Right kidney (tissue), 1 donor: ENCODE data around the gene SND1.
A peak's percentile ranks its signal among the peaks of the same experiment; 100 is the strongest.

Experiments
- DNase-seq: peaks from one replicate; pipeline ENCODE4 v3.0.0-alpha.2; 2016

The SND1 gene

DNA sequence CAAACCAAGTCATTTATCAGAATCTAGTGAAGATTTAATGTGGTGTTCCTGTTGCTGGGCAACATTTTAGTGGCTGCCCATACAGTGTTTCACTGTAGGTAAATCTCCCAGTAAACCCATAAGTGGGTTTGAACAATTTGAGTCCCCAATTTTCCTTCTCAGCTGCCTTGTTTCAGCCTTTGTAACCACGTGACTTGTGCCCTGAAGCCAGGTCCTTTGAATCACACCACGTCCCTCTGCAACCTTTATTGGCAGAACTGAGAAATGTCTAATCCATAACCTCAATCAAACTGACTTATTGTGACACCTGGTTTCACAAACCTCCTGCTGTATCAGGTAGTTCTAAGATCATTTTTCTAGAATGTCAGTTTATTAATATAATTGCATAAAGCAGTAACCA is 30.1 kb downstream of the SND1 start:
- no peak for DNase-seq

DNA sequence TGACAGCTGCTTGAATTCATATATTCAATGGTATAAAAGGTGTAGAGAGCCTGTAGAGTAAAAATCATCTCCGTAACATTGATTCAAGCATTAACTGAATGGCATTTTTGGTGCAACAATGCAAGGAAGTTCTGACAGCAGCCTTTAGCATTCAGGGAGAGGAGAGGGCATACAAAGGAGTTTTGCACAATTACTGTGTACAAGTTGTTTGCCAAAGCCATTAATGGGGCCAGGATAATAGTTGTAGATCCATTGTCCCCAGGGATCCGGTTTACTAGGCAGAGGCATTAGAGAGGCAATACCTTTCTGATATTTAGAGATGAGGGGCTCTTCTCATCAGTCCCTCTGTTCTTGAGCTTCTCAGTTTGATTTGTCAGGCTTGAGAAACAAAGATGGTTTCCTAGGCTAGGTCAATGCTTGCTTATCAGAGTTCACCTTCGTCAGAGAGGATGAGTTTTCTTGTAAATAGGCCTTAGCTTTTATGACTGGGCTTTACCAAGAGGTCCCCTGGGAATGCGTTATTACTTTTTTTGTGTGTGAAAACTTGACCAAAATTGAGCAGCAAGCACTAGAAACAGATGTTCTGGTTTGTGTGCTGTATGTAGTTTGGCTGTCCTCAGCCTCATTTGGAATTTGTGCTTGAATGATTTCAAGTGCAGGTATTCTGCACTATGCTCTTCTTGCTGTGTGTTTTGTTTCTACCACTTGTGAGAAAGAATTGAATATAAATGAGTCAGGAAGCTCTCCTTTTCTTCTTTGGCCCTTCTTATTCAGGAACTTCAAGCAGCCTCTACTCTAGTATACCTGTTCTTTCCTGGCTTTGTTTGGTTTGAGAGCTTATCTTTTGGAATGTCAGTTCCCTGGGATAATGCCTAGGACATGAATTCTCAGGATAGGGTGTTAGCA is 32.0 kb downstream of the SND1 start:
- no peak for DNase-seq

DNA sequence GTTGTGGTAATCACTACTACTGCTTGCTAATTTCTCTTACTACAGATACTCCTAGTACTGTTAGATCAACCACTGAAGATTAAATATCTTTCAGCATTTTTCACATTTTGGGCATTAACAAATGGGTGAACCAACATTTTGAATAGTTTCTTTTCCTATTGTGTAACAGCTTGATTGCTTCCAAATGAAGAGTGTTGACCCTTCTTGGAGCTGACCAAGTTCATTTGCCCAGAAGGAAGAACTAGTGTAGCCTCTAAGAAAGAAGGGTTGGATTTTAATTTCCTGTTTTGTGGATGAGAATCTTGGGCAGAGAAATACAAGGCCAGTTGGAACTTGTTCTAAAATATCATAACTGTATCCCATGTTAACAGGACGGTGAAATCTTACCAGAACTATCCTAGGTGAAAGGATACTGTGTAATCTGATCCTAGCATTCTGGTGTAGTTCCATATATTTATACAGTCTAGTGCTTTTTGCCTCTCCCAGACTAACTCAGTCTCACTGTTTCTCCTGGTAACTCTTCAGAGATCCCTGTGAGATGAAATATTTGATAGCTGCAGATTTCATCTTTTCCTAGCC is 37.3 kb downstream of the SND1 start:
- DNase-seq: no peak

DNA sequence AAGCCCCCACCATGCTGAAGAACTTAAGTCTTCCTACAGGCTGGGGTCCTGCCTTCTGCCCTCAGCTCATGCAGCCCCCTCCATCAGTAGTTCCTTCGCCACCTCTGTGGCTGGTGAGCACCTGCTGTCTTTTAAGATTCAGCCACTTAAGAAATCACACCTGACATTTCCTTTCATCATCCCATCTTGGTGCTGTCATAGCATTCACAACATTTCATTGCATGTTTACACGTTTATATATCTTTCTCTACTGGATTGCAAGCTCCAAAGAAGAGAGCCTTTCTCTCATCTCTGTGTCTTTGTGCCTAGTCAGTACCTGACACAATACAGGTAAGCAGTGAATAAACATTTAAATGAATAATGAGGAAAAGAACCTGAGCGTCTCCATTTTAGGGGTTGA is 38.3 kb downstream of the SND1 start:
- DNase-seq: no peak

DNA sequence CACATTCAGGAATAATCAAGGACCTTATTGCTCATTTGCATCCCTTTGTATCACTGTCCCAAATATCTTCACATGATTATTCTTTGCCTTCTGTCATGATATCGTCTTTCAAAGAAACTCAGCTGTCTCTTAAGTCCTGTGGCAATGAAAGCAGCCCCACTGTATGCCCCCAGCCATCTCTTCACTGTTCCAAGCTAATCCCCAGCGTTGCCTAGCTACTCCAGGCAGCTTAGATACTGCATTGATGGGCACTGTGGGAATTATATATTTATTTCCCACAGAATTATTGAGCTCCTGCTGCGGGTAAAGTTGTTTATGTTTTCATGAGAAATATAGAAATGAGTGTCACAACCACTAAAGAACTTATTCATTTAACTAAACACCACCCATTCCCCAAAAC is 38.8 kb downstream of the SND1 start:
- no peak for DNase-seq

DNA sequence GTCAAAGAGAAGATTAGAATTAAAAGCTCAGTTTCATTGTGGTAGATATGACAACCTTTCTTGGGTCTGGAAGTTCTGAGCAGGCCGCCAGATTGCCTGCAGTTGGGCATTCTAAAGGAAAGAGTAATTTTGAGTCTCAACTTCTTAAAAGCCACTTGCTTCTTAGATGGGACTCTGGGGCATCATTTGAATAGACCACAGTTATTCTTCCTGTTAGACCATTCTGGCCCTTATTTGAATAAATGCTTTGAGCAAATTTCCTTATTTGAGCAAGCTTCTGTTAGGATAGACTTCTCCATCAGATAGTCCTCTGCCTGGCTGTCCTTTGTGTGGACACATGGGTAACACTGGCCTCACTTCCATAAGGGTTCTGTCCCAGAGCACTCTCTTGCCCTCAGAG is 40.2 kb downstream of the SND1 start:
- no peak for DNase-seq

DNA sequence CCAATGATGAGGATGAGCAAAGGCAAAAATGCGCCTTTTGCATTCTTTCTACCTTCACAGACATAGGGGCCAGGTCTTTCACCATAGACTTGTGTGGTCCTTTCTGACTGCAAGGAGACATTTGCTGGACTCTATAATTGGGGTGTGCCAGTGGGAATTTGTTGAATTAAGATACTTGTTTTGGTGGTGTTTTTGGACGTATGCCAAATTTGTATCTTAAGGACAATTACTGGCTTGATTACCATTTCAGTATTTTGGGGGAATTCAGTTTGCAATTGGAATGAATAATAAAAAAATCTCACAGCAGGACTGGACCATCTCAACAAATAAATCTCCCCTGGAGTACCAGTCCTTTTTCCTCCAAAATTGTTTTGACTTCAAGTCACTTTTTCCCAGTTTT is 47.9 kb downstream of the SND1 start:
- DNase-seq: no peak

DNA sequence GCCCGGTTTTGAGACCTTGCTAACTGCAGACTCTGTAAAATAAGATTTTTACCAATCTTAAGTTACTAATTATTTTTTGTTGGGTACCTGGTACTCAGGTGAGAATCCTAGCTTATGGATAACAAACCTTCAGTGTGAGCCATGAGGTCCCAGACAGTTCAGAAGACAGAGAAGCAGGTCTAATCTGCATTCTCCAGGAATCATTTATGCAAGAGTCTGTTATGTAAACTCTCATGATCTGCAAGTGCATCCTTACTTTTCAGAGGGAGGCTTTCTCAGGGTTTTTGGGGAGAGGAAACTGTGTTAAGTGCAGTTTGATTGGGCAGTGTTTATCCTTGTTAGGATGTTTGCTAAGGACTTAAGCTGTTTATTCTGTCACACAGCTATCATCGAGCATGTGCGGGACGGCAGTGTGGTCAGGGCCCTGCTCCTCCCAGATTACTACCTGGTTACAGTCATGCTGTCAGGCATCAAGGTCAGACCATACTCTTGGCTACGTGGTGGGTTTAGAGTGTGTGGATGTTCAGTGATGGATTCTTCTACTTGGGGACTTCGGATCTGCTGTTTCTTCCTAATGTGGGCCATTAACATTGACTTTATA is 50.2 kb downstream of the SND1 start:
- DNase-seq: no peak

DNA sequence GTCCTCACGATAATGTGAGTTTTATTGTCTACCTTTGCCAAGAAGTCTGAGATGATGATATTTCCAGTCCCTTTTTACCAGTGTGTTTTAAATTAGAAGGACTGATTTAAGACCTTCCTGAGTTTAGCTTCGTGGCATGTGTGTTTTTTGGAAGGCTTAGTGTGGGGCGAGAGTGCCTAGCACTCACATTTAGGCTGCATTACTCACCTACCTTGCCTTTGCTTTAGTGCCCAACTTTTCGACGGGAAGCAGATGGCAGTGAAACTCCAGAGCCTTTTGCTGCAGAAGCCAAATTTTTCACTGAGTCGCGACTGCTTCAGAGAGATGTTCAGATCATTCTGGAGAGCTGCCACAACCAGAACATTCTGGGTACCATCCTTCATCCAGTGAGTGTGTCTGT is 50.9 kb downstream of the SND1 start:
- no peak for DNase-seq

DNA sequence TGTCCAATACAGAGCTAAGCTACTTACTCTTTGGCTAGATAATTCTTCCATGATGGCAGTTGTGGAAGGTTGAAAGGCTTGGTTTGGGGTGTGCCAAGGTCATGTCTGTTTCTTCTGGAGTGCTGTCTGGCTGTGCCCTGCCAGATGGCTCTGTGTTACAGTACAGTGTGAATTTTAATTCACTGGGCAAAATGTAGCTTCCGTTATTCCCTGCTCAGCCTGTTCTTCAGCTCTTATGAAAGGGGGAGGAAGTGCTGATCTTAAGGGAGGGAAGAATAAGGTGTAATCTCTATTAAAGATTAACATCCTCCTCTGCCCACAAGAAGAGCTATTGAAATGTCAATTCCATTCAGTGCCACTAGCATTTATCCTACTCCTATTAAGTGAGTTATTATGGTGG is 52.2 kb downstream of the SND1 start:
- DNase-seq: no peak

DNA sequence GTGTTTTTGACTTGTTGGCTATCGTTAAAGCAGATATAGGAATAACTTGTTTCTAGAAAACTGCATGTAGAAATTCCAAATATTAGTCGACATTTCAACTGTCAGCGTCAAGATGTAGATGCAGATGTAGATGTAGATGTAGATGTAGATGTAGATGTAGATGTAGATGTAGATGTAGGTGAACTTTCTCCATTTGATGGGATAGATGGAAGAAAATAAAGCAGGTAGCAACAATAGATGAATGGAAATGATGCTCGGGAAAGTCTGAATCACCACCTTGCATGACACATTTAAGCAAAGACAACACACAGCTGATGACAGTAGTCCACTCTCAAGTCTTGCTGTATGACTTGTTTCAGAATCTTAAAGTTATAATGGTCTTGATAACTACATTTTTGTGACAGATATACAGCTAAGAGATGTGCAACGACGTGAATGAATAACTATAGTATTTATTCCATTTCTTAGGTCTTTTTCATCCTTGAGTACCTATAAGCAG is 53.5 kb downstream of the SND1 start:
- DNase-seq: no peak

DNA sequence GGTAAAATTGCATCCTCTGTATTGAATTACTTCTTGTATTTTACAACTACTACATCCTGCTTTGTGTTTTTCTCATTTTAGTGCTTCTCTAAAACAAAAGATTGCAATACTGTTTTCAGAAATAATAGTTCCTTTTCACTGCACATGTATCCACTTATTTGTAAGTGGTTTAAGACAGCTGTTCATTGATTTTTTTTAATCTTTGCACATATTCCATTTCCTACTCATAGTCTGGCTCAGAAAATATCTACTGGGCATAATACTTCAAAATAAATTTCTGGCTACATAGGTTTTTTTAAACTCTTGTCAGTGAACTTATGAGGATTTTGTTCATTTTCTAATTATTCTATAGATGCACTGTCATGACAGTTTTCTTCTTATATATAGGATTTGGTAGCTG is 54.8 kb downstream of the SND1 start:
- no peak for DNase-seq

DNA sequence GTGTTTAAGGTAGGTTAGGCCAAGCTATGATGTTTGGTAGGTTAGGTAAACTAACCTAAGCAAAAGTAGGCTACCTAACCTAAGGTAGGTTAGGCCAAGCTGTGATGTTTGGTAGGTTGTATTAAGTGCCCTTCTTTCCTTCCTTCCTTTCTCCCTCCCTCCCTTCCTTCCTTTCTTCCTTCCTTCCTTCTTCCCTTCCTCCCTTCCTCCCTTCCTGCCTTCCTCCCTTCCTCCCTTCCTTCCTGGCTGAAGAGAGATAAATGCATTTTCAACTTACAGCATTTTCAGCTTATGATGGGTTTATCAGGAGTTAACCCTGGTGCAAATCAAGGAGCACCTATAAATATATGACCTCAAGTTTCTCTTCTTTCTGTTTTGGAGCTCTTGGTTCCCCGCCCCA is 56.2 kb downstream of the SND1 start:
- DNase-seq: no peak

DNA sequence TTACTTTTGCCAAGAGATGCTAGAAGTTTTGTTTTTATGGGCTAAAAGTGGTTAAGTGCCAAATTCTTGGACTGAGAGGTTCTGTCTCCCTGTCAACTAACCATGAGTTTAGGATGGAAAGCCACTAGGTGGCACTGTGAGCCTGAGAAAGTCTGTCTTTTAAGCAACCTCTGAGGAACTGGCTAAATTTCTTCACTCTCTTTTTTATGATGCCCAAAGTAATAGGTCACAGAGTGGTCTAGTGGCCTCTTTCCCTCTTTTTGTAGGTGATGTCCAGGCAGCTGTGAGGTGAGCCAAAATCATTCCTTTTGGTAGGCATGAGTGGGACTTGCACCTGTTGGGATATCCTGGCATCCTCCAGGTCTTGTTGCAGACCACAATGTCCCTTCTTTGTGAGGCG is 56.8 kb downstream of the SND1 start:
- DNase-seq: peak; percentile 40

DNA sequence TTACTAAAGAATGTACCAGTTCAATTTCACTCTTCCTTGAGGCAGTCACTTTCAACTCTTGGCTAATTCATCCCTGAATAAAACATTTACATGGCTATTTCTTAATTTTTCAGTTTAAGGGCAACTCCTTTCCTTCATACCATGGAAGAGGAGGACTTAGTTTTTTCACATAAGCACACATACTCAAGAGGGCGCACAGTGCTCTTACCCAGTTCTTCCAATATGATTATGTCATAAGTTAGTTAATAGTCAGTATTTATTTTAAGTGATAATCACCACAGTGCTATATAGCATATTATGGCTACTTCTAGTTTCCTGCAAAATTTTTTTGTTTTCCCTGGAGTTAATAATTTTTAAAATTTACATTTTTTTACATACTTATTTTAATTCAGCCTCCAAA is 58.6 kb downstream of the SND1 start:
- no peak for DNase-seq

DNA sequence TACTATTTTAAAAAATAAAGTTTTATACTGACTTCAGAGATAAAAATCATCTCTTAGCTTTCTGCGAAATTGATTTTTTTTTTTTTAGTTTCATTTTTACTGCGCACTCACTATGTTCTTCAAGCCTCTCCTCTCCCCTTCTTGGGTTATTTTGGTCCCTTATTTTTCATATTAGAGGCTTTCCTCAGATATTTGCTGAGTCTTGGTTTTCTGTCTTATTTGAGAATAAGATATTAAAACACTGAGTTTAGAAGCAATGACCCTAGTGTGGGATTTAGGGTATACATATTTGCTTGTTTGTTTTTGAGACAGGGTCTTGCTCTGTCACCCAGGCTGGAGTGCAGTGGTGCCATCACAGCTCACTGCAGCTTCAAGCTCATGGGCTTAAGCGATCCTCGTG is 59.9 kb downstream of the SND1 start:
- DNase-seq: no peak

DNA sequence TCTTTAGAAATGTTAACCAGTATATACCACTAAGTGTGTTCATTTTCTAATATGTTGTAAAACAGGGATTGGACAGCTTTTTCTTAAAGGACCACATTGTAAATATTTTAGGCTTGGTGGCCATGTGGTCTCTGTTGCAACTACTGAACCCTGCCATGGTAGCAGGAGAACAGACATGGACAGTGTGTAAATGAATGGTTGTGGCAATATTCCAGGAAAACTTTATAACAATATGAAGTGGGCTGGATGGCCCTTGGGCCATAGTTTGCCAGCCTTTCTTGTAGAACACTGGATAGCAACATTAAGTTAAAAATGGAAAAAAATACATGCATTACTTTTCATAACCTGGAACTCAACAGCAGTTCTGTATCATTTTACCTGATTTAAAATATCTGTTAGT is 61.0 kb downstream of the SND1 start:
- no peak for DNase-seq

DNA sequence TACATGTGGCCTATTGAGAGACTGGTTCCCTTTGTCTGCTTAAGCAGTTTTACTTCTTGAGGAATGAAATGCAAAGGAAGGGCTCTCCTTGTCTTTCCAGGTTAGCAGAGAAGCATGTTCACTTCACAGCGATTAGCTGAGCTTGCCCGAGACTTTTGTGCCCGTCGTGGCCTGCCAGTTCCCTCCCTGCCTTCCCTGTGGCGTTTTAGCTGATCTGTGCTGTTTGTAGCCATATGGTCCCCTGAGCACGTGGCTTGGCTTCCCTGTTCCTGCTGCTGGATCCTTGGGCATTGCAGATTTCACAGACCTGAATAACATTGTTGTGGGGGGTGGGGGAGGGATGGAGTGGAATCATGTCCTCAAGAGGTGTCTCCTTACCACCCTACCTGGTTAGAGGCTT is 61.8 kb downstream of the SND1 start:
- no peak for DNase-seq

DNA sequence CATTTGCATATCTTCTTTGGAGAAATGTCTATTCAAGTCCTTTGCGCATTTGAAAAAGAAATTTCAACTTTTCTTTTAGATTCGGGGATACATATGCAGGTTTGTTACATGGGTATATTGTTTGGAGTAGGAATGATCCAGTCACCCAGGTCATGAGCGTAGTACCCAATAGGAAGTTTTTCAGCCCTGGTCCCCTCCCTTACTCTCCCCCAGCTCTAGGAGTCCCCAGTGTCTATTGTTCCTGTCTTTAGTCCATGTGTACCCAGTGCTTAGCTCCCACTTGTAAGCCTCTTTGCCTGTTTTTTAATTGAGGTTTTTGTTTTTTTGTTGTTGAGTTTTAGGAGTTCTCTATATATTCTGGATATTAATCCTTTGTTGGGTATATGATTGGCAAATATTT is 63.3 kb downstream of the SND1 start:
- DNase-seq: no peak

DNA sequence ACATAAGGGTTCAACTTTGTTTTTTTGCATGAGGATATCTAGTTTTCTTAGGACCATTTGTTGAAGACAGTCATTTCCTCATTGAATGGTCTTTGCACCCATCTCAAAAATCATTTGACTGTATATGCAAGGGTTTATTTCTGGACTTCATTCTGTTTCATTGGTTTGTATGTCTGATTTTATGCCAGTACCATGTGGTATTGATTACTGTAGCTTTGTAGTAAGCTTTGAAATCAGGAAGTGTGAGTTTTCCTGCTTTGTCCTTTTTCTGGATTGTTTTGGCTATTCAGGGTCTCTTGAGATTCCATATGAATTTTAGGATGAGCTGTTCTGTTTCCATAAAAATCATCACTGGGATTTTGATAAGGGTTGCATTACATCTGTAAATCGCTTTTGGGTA is 63.9 kb downstream of the SND1 start:
- no peak for DNase-seq

DNA sequence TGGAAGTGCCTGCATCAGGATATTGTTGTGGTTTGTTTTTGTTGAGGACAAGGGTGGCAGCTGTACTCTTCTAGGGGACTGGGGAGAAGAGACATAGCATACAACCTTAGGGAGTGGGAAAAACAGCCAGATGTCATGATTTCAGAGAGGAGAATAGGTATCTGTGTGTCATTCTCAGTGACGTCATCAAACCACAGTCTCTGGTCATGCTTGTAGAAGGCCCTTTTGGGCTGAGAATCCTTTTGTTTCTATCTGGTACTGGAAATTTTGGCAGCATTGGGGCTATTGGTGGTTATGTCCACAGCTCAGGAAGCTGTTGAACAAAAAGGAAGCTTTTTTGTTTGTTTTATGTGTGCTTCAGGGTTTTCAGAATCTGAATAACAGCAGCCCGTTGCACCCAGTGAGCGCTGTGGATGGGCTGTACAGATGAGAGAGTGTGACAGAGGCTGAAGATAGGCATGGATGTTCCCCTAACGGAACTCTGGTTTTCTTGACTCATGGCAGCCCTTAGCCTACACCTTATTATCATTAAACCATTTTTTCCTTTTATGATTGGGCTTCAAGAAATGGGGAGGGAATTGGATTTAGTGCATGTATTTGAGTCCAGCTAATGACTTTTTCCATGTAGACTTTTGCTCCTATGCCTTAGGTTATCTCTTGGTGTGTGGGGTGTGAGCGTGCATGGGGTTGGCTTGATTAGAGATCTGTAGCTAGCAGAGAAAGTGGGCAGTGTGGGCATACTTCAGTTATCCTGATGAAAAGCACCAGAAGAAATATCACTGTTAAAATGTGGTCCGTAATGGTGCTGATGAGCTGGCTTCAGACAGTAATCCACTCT is 65.7 kb downstream of the SND1 start:
- DNase-seq: no peak

DNA sequence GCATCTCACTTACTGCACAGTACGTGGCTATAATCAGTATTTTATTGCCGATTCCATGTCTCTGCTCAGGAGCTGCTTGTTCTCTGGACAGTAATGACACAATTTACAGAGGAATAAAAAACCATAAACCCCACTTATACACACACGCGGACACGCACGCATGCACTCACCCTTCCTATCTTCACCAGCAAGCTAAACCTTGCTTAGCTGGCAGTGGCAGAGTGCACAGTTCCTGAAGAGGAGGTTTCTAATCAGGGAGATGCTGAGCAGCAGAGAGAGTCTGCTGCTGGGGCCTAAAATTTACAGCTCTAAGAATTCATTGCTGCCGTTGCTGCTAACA is 66.3 kb downstream of the SND1 start:
- DNase-seq: no peak

DNA sequence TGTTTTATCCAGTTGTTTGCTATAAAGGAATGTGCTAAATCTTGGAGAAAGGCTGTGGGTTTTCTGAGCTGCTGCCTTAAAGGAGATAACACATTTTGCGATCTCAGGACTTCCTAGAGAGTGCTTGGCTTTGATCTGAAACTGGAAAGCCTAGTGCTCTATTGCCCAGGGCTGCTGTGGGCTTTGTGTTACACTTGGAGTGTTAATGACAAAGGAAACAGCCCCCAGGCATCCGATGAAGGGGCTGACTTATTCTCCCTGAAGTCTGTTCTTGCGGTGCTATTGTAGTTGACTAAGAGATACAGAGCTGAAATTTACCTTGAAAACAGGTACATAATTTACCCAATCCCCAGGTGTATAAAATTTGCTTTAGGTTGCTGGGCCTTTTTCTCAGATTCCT is 74.5 kb downstream of the SND1 start:
- DNase-seq: no peak
